Brain pericyte (primary cell): ENCODE data around the gene ZNF488.
"Not testable (repeated sequence)": the region's sequence is repeated elsewhere in the genome, so short reads cannot be mapped to it uniquely, and the experiment has no call there.

Experiments
- DNase-seq: peaks from one replicate; pipeline ENCODE4 v3.0.0-alpha.2; 2012; ENCODE audit warnings: low read depth, low spot score

ZNF488 gene

GRCh38 chr10:47384148-47384921, at the start of gene ZNF488:
TSS of gene ZNF488 (minus strand) at chr10:47384293. CDS start at chr10:47368829, 15,464 bp downstream.
- no peak for DNase-seq

GRCh38 chr10:47425813-47426419, 41.8 kb upstream of the ZNF488 start:
- no peak for DNase-seq

- DNase-seq = no peak
Measured at GRCh38 chr10:47424231-47424630, 40.1 kb upstream of the ZNF488 start.

- DNase-seq = no peak
Measured at GRCh38 chr10:47423476-47423875, 39.4 kb upstream of the ZNF488 start.

GRCh38 chr10:47421057-47421952, 37.2 kb upstream of the ZNF488 start:
- no peak for DNase-seq

- DNase-seq = no peak
Measured at GRCh38 chr10:47420305-47421056, 36.4 kb upstream of the ZNF488 start.

- no peak for DNase-seq
Measured at GRCh38 chr10:47419421-47419820, 35.3 kb upstream of the ZNF488 start.

GRCh38 chr10:47418966-47419365, 34.9 kb upstream of the ZNF488 start:
- no peak for DNase-seq

- DNase-seq = no peak
Measured at GRCh38 chr10:47418321-47418720, 34.2 kb upstream of the ZNF488 start.

GRCh38 chr10:47416305-47417218, 32.5 kb upstream of the ZNF488 start:
- DNase-seq = not testable (repeated sequence)

GRCh38 chr10:47415520-47416304, 31.6 kb upstream of the ZNF488 start:
- DNase-seq = no peak

GRCh38 chr10:47414752-47415519, 30.8 kb upstream of the ZNF488 start:
- DNase-seq = no peak

GRCh38 chr10:47414227-47414592, 30.1 kb upstream of the ZNF488 start:
- DNase-seq = no peak

GRCh38 chr10:47413531-47414226, 29.6 kb upstream of the ZNF488 start:
- no peak for DNase-seq

GRCh38 chr10:47412869-47413268, 28.8 kb upstream of the ZNF488 start:
- DNase-seq = no peak

- no peak for DNase-seq
Measured at GRCh38 chr10:47412177-47412730, 28.2 kb upstream of the ZNF488 start.

GRCh38 chr10:47410862-47411261, 26.8 kb upstream of the ZNF488 start:
- no peak for DNase-seq

- no peak for DNase-seq
Measured at GRCh38 chr10:47410271-47410670, 26.2 kb upstream of the ZNF488 start.
